OCI-LY3 (cell line): ENCODE measurements around the gene XRCC4.

Source experiments
- EZH2phosphoT487 ChIP-seq: fragments of 200-600 bp; shearing (Covaris generic); IDR thresholded peaks from 2 replicates; pipeline ENCODE4 v1.6.1; 2018; ENCODE audit warnings: antibody characterized with exemption, mixed run types, low read depth
- TF ChIP-seq, protein P1 (sequence below): fragments of 200-600, 300-600 bp; sonication (generic); IDR thresholded peaks from 2 replicates; pipeline ENCODE4 v1.5.1; 2014; ENCODE audit warnings: antibody characterized with exemption, low read length, low read depth

DNA sequence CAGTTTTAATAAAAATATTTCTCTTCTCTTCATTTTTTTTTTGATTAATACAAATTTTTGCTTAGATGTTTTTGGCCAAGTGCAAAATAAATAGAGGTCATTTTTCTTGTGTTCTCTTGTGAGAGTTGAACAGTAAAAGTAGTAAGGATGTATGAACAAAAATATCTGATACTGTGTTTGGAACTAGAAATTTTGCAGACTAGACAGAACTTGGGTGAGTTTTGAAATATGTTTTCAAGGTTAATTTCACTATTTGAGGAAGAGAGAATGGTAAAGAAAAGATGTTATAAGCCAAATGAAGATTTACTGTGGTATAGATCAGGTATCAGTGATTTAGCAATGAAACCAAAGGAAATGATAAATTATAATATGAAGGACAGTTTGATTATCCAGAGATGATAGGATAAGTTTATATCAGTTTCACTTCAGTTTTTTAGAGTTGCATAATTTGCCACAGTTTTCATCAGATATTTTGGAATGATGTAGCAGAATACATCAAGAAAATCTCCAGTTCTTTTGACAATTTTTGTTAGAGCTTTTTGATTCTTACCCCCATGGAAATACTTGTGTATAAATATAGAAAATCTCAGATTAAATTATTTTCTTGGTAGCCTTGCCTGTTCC lies 246.3 kb downstream of the XRCC4 start:
- TF ChIP-seq, protein P1, sequence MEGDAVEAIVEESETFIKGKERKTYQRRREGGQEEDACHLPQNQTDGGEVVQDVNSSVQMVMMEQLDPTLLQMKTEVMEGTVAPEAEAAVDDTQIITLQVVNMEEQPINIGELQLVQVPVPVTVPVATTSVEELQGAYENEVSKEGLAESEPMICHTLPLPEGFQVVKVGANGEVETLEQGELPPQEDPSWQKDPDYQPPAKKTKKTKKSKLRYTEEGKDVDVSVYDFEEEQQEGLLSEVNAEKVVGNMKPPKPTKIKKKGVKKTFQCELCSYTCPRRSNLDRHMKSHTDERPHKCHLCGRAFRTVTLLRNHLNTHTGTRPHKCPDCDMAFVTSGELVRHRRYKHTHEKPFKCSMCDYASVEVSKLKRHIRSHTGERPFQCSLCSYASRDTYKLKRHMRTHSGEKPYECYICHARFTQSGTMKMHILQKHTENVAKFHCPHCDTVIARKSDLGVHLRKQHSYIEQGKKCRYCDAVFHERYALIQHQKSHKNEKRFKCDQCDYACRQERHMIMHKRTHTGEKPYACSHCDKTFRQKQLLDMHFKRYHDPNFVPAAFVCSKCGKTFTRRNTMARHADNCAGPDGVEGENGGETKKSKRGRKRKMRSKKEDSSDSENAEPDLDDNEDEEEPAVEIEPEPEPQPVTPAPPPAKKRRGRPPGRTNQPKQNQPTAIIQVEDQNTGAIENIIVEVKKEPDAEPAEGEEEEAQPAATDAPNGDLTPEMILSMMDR: no peak
- no peak for TF ChIP-seq EZH2phosphoT487
